Brain microvascular endothelial cell (primary cell): ENCODE data around the gene METTL26.

Experiments
- DNase-seq: peaks from one replicate; pipeline ENCODE4 v3.0.0-alpha.2; 2020
- H3K27ac ChIP-seq: fragments of 250-450 bp; sonication (Bioruptor Pico); 2 replicates; pipeline ENCODE4 v1.5.1; 2020; ENCODE audit warnings: mild to moderate bottlenecking, moderate library complexity
- H3K27me3 ChIP-seq: fragments of 250-450 bp; sonication (Bioruptor Pico); replicated peaks from 2 replicates; pipeline ENCODE4 v1.5.1; 2020; ENCODE audit warnings: mild to moderate bottlenecking
- H3K36me3 ChIP-seq: fragments of 250-450 bp; sonication (Bioruptor Pico); replicated peaks from 2 replicates; pipeline ENCODE4 v1.5.1; 2020; ENCODE audit warnings: mild to moderate bottlenecking
- H3K4me3 ChIP-seq: 2 replicates; pipeline ENCODE4 v1.5.1; 2011; ENCODE audit warnings: low read depth, mild to moderate bottlenecking, control low read depth, low read length, moderate library complexity
- in situ Hi-C: cut with HindIII; loops from 2 replicates; pipeline ENCODE4 v1.10.0; 2017; ENCODE audit warnings: low sequenced_read_pairs, low pct_ligation_motif_present
- TF ChIP-seq, protein P1 (sequence below): IDR thresholded peaks from 2 replicates; pipeline ENCODE4 v1.5.1; 2011; ENCODE audit warnings: low read depth, mild to moderate bottlenecking, moderate library complexity, low read length, control low read depth, inconsistent platforms; ENCODE audit errors: missing control alignments

The METTL26 gene

DNA sequence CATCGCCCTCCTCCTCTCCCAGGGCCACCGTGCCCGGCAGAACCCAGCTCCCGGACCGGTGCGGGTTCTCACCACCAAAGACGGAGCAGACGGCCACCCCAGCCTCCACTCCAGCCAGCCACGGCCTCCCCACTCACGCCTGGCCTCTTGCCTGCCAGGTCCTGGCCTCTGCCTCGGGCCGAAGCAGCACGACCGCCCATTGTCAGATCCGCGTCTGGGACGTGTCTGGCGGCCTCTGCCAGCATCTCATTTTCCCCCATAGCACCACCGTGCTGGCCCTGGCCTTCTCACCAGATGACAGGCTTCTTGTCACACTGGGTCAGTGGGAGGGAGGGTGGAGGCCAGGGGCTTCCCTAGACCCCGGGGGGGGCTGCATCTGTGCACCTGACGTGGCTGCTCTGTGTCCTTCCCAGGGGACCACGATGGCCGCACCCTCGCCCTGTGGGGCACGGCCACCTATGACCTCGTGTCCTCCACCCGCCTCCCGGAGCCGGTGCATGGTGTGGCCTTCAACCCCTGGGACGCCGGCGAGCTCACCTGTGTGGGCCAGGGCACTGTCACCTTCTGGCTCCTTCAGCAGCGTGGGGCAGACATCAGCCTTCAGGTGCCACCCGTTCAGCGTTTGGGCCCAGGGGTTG, 25.2 kb upstream of the METTL26 start:
- Histone ChIP-seq H3K27ac (no peak overlapping the region), H3K36me3 (peaks cover 8% of the 10 kb centered on the region), H3K4me3 (peak overlapping the region; percentile 15), H3K27me3 (no peaks in the 10 kb centered on the region)
- in situ Hi-C loops = no loop called here
- TF ChIP-seq, protein P1, sequence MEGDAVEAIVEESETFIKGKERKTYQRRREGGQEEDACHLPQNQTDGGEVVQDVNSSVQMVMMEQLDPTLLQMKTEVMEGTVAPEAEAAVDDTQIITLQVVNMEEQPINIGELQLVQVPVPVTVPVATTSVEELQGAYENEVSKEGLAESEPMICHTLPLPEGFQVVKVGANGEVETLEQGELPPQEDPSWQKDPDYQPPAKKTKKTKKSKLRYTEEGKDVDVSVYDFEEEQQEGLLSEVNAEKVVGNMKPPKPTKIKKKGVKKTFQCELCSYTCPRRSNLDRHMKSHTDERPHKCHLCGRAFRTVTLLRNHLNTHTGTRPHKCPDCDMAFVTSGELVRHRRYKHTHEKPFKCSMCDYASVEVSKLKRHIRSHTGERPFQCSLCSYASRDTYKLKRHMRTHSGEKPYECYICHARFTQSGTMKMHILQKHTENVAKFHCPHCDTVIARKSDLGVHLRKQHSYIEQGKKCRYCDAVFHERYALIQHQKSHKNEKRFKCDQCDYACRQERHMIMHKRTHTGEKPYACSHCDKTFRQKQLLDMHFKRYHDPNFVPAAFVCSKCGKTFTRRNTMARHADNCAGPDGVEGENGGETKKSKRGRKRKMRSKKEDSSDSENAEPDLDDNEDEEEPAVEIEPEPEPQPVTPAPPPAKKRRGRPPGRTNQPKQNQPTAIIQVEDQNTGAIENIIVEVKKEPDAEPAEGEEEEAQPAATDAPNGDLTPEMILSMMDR = peak; percentile 2
- DNase-seq = no peak

DNA sequence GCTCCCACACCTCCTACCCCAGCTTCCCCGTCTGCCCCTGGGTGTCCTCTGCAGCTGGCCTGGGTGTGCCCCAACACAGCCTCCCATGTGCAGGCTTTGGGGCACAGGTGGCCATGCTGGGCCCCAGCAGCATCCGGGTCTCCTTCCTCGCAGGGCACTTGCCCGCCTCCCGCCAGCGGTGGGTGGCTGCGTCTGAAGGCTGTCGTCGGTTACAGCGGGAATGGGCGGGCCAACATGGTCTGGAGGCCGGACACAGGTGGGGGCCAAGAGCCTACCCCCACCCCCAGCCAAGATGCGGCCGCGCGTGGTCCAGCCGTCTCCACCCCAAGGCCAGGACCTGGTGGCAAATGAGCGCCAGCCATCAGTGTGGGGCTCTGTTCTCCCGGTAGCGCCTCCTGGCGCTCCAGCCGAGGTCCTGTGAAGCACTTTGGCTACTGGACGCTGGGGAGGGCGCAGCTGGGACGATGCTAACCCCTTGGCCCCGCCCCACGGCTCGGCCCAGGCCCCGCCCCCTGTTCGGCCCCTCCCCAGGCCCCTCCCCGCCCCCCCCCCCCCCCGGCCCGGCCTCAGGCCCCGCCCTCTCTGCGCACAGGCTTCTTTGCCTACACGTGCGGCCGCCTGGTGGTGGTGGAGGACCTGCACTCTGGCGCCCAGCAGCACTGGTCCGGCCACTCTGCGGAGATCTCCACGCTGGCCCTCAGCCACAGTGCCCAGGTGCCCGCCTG, 24.5 kb upstream of the METTL26 start:
- H3K4me3 ChIP-seq = peak overlapping the region; percentile 26
- TF ChIP-seq, protein P1 = peak; percentile 65
- DNase-seq = peak; percentile 63
- in situ Hi-C loops = no loop called here
- H3K27ac ChIP-seq = no peak overlapping the region
- no peaks in the 10 kb centered on the region for H3K27me3 ChIP-seq
- peaks cover 8% of the 10 kb centered on the region for H3K36me3 ChIP-seq

DNA sequence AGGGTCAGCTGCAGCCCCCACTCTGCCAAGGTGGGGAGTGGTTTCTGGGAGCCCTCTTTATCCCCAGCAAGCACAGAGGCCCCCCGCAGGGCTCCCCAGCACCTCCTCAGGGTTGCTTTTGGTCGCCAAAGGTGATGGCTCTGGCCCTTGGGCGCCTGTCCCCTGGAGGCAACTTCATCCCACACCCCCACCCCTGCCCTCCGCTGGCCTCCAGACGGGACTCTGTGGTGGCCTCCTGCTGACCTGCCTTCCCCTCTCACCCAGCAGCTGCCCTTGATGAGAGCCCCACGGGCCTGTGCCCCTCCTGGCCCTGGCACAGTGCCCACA, 24.0 kb upstream of the METTL26 start:
- DNase-seq = no peak

DNA sequence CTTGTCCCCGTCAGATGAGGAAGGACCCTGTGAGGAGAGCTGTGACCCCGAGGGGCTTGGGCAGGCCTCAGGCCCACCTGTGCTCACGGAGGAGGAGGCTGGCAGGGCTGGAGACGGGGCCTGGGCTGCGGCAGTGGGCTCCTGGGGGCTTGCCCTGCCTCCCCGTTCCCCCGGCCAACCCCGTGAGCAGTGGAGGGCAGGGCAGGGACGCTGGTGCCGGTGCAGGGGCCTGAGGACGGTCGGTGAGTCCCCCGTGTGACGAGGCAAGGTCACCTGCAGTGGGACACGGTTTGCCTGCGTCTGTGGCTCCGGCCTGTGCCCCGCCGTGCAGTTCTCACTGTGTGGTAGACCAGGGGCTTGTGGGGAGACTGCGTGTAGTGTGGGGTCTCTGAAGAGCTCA, 23.5 kb upstream of the METTL26 start:
- TF ChIP-seq, protein P1 = no peak
- Histone ChIP-seq H3K27ac (no peak overlapping the region), H3K27me3 (no peaks in the 10 kb centered on the region), H3K4me3 (no peak overlapping the region), H3K36me3 (peaks cover 8% of the 10 kb centered on the region)
- no peak for DNase-seq
- in situ Hi-C loops = no loop called here

More for the DNA sequence above, 24.0 kb upstream of the METTL26 start:
- Histone ChIP-seq H3K27me3 (no peaks in the 10 kb centered on the region), H3K36me3 (peaks cover 8% of the 10 kb centered on the region), H3K27ac (no peak overlapping the region), H3K4me3 (no peak overlapping the region)
- TF ChIP-seq, protein P1 = no peak
- in situ Hi-C loops = no loop called here

DNA sequence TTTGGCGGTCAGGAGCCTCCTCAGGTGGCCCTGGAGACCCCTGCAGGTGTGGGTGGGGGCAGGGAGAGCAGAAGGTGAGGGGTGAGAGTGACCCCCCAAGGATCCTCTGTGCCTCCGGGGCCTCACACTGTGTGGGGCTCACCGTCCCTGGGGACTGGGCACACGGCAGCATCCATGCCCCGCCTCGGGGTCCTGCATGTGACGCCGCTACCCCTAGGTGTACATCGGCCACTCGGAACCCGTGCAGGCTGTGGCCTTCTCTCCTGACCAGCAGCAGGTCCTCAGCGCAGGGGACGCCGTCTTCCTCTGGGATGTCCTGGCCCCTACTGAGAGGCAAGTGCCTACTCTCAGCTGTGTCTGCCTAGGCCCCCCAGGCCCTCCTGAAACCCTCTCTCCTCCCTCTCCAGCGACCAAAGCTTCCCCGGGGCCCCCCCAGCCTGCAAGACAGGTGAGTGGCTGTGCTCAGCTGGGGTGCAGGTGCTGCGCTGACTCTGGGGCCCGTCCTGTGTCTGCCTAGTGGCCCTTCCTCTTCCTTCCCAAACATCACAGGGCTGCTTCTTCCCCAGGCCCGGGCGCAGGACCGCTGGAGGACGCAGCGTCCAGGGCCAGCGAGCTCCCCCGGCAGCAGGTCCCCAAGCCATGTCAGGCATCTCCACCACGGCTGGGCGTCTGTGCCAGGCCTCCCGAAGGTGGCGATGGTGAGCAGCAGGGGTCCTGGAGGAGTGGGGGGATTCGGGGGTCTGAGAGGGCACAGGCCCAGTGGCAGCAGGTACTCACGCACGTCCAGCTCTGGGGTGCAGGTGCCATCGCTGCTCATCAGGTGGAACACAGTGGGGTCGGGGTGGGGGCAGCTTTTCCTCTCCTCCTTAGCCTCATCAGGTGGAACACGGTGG, 22.8 kb upstream of the METTL26 start:
- TF ChIP-seq, protein P1 = peak; percentile 37
- no peaks in the 10 kb centered on the region for H3K27me3 ChIP-seq
- in situ Hi-C loops = no loop called here
- H3K27ac ChIP-seq = no peak overlapping the region
- peaks cover 8% of the 10 kb centered on the region for H3K36me3 ChIP-seq
- DNase-seq = no peak
- no peak overlapping the region for H3K4me3 ChIP-seq
